PFSK-1 (cell line): ENCODE measurements around the gene EHD2.

ENCODE experiments used
- POLR2AphosphoS5 ChIP-seq: IDR thresholded peaks from 2 replicates; pipeline ENCODE4 v1.6.1; 2012; ENCODE audit warnings: low read depth, mild to moderate bottlenecking, control low read depth, low read length, moderate library complexity
- SIN3A ChIP-seq: IDR thresholded peaks from 2 replicates; pipeline ENCODE4 v1.6.1; 2012; ENCODE audit warnings: mild to moderate bottlenecking, low read length, moderate library complexity, borderline replicate concordance; ENCODE audit not compliant: insufficient read depth

GRCh38 chr19:47697863-47698609, 15.2 kb upstream of the EHD2 start:
- TF ChIP-seq SIN3A (no peak), POLR2AphosphoS5 (no peak)
